Stomach (tissue), 4 donors: ENCODE measurements around the gene FAM131B.

Experiments used
- POLR2A ChIP-seq, 4 donors: fragments of 450-650 bp; IDR thresholded peaks; one replicate each; pipeline ENCODE4 v1.6.1; 2016; ENCODE audit warnings: antibody characterized with exemption in 4 of 4, control low read depth in 2 of 4, mild to moderate bottlenecking in 1 of 4, moderate library complexity in 1 of 4
- TF ChIP-seq, protein P1 (sequence below), 7 experiments: fragments of 450-650 bp in 4 of 7; fragments of 200-600 bp in 3 of 7; sonication (generic) in 3 of 7; IDR thresholded peaks; one replicate each; pipeline ENCODE4 v1.5.1; 2016 to 2019; ENCODE audit warnings: antibody characterized with exemption in 7 of 7, control low read depth in 2 of 7, mild to moderate bottlenecking in 1 of 7

DNA sequence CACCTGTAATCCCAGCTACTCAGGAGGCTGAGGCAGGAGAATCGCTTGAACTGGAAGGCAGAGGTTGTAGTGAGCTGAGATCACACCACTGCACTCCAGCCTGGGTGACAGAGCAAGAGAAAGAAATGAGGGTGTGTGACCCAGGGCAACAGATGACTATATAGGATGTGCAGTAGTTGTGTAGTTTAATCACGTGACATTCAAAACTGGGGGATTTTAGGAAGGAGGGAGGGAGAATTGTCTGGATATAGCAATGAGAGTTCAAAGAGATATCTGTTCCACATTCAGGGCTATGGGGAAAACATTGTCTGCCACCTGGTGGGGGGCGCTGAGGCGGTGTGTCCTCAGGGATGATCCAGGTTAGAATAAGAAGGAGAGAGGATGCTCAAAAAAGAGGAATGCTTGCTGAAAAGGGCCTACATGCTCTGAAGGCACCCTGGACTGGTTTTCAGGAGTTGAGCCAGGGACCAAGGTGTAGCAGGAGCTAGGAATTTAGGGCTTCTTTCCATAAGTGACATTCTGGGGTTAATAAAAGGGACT, 10.8 kb upstream of the FAM131B start:
- TF ChIP-seq, protein P1, sequence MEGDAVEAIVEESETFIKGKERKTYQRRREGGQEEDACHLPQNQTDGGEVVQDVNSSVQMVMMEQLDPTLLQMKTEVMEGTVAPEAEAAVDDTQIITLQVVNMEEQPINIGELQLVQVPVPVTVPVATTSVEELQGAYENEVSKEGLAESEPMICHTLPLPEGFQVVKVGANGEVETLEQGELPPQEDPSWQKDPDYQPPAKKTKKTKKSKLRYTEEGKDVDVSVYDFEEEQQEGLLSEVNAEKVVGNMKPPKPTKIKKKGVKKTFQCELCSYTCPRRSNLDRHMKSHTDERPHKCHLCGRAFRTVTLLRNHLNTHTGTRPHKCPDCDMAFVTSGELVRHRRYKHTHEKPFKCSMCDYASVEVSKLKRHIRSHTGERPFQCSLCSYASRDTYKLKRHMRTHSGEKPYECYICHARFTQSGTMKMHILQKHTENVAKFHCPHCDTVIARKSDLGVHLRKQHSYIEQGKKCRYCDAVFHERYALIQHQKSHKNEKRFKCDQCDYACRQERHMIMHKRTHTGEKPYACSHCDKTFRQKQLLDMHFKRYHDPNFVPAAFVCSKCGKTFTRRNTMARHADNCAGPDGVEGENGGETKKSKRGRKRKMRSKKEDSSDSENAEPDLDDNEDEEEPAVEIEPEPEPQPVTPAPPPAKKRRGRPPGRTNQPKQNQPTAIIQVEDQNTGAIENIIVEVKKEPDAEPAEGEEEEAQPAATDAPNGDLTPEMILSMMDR (IDR thresholded peaks at IDR 0.05), result no peak
- no peak for TF ChIP-seq POLR2A (IDR thresholded peaks at IDR 0.05)
